IMR-90 (cell line): ENCODE measurements around the gene CDON. TPM values are rescaled to one million over a fixed set of nuclear protein-coding genes. Genes with fewer than 3 reads are reported as not detected.

ENCODE experiments used
- ATAC-seq: fragments of 200-7000 bp; cut with Tn5 transposase; 2 replicates; pipeline ENCODE4 v1.9.1; 2020; ENCODE audit warnings: low read depth, mild to moderate bottlenecking, moderate library complexity
- BruUV-seq: library from RNA; stranded (reverse); fragments of 400-500 nt; replicated peaks from 2 replicates; lab custom pipeline; 2021; lab: Mats Ljungman, UMichigan
- CTCF ChIA-PET: fragments of 300-600 bp; formaldehyde crosslinking; extraction: SDS; loops from one replicate; lab custom pipeline; 2021; ENCODE audit warnings: antibody characterized with exemption; lab: Yijun Ruan, JAX
- POLR2A ChIA-PET: fragments of 300-600 bp; sonication (Branson Sonifier 250); formaldehyde crosslinking; loops from one replicate; lab custom pipeline; 2022; ENCODE audit warnings: antibody characterized with exemption; ENCODE audit not compliant: unreplicated experiment; lab: Charles Lee
- DNase-seq: peaks from one replicate; pipeline ENCODE4 v3.0.0; 2013
- H2AFZ ChIP-seq: replicated peaks from 2 replicates; pipeline ENCODE3; 2013; ENCODE audit warnings: low read length, mild to moderate bottlenecking; ENCODE audit not compliant: poor library complexity
- H2AK5ac ChIP-seq: 2 replicates; pipeline ENCODE4 v1.6.1; 2013; ENCODE audit warnings: low read depth, low read length, inconsistent platforms
- H2AK9ac ChIP-seq: replicated peaks from 2 replicates; pipeline ENCODE3; 2013; ENCODE audit warnings: mild to moderate bottlenecking, low read depth, low read length, moderate library complexity; ENCODE audit not compliant: poor library complexity
- H2BK120ac ChIP-seq: 2 replicates; pipeline ENCODE4 v1.6.1; 2013; ENCODE audit warnings: low read depth, low read length, inconsistent platforms
- H2BK15ac ChIP-seq: 3 replicates; pipeline ENCODE4 v1.6.1; 2013; ENCODE audit warnings: low read depth, low read length, inconsistent platforms
- H2BK20ac ChIP-seq: 2 replicates; pipeline ENCODE4 v1.6.1; 2013; ENCODE audit warnings: low read depth, mild to moderate bottlenecking, inconsistent platforms, low read length, moderate library complexity
- H2BK5ac ChIP-seq: 2 replicates; pipeline ENCODE4 v1.6.1; 2013; ENCODE audit warnings: mild to moderate bottlenecking, low read depth, low read length, inconsistent platforms; ENCODE audit not compliant: poor library complexity, severe bottlenecking
- H3K14ac ChIP-seq: replicated peaks from 2 replicates; pipeline ENCODE4 v1.6.1; 2013; ENCODE audit warnings: low read depth, low read length, inconsistent platforms
- H3K18ac ChIP-seq: 2 replicates; pipeline ENCODE4 v1.6.1; 2013; ENCODE audit warnings: low read depth, low read length, control low read depth
- H3K23ac ChIP-seq: 2 replicates; pipeline ENCODE4 v1.6.1; 2013; ENCODE audit warnings: low read depth, low read length, inconsistent platforms
- H3K27ac ChIP-seq: 2 replicates; pipeline ENCODE4 v1.5.1; 2013; ENCODE audit warnings: mild to moderate bottlenecking, control low read depth, low read length; ENCODE audit not compliant: insufficient read depth
- H3K27me3 ChIP-seq: 2 replicates; pipeline ENCODE4 v1.6.1; 2013; ENCODE audit warnings: low read length; ENCODE audit not compliant: control insufficient read depth, insufficient read depth
- H3K36me3 ChIP-seq: 2 replicates; pipeline ENCODE4 v1.6.1; 2013; ENCODE audit warnings: low read length, mixed read lengths; ENCODE audit not compliant: control insufficient read depth, insufficient read depth
- H3K4ac ChIP-seq: 2 replicates; pipeline ENCODE4 v1.6.1; 2013; ENCODE audit warnings: low read depth, low read length, inconsistent platforms
- H3K4me1 ChIP-seq: 2 replicates; pipeline ENCODE4 v1.6.1; 2013; ENCODE audit warnings: low read length, mixed read lengths; ENCODE audit not compliant: control insufficient read depth, insufficient read depth
- H3K4me2 ChIP-seq: 2 replicates; pipeline ENCODE4 v1.6.1; 2013; ENCODE audit warnings: low read depth, mild to moderate bottlenecking, control low read depth, low read length, moderate library complexity
- H3K4me3 ChIP-seq: 2 replicates; pipeline ENCODE4 v1.5.1; 2013; ENCODE audit warnings: low read depth, mild to moderate bottlenecking, control low read depth, low read length, moderate library complexity; ENCODE audit not compliant: insufficient read depth
- H3K56ac ChIP-seq: 2 replicates; pipeline ENCODE4 v1.6.1; 2013; ENCODE audit warnings: low read length, inconsistent platforms; ENCODE audit not compliant: insufficient read depth; ENCODE audit errors: extremely low read depth
- H3K79me1 ChIP-seq, 2 experiments: 2 replicates each; pipeline ENCODE4 v1.6.1; 2013; ENCODE audit warnings: low read length in 2 of 2, inconsistent platforms in 1 of 2, low read depth in 1 of 2
- H3K9ac ChIP-seq: 2 replicates; pipeline ENCODE4 v1.6.1; 2013; ENCODE audit warnings: low read depth, low read length, control low read depth
- H3K9me1 ChIP-seq: 2 replicates; pipeline ENCODE4 v1.6.1; 2013; ENCODE audit warnings: low read length, inconsistent platforms; ENCODE audit not compliant: insufficient read depth
- H3K9me3 ChIP-seq: 2 replicates; pipeline ENCODE4 v1.6.1; 2013; ENCODE audit warnings: low read length; ENCODE audit not compliant: control insufficient read depth, insufficient read depth
- H4K20me1 ChIP-seq: 2 replicates; pipeline ENCODE4 v1.6.1; 2013; ENCODE audit warnings: low read length, inconsistent platforms; ENCODE audit not compliant: insufficient read depth
- H4K5ac ChIP-seq: 2 replicates; pipeline ENCODE4 v1.6.1; 2013; ENCODE audit warnings: mild to moderate bottlenecking, low read depth, low read length, control low read depth
- H4K8ac ChIP-seq, 2 experiments: 2 replicates each; pipeline ENCODE4 v1.6.1; 2013; ENCODE audit warnings: low read depth in 2 of 2, low read length in 2 of 2, control low read depth in 1 of 2, inconsistent platforms in 1 of 2
- H4K91ac ChIP-seq: 2 replicates; pipeline ENCODE4 v1.6.1; 2013; ENCODE audit warnings: low read depth, low read length, inconsistent platforms; ENCODE audit not compliant: insufficient read depth
- CEBPB ChIP-seq: IDR thresholded peaks from 2 replicates; pipeline ENCODE4 v1.6.1; 2012; ENCODE audit warnings: low read depth, low read length, improper control_type of control experiment
- CHD1 ChIP-seq: IDR thresholded peaks from 2 replicates; pipeline ENCODE4 v1.6.1; 2012; ENCODE audit warnings: low read depth, low read length, improper control_type of control experiment
- FOS ChIP-seq: fragments of 150-350 bp; IDR thresholded peaks from 2 replicates; pipeline ENCODE4 v1.6.1; 2016; ENCODE audit warnings: low read depth, low read length
- MAZ ChIP-seq: IDR thresholded peaks from 2 replicates; pipeline ENCODE4 v1.6.1; 2012; ENCODE audit warnings: low read depth, mild to moderate bottlenecking, low read length, improper control_type of control experiment, moderate library complexity, borderline replicate concordance
- NFE2L2 ChIP-seq: fragments of 150-350 bp; IDR thresholded peaks from 2 replicates; pipeline ENCODE4 v1.6.1; 2016; ENCODE audit warnings: low read depth, mild to moderate bottlenecking, low read length
- dilution Hi-C: fragments of 300-500 bp; cut with HindIII; formaldehyde crosslinking; loops from one replicate; pipeline ENCODE4 v1.14.3; 2018; ENCODE audit warnings: low sequenced_read_pairs; ENCODE audit not compliant: unreplicated experiment
- in situ Hi-C: fragments of 300-500 bp; cut with MboI; formaldehyde crosslinking; loops from 3 replicates; pipeline ENCODE4 v1.14.3; 2019; ENCODE audit warnings: low sequenced_read_pairs, inconsistent platforms, mixed read lengths
- intact Hi-C: fragments of 100-400 bp; cut with micrococcal nuclease; formaldehyde crosslinking; loops from 2 replicates; pipeline ENCODE4 v1.10.0; 2022
- polyA plus RNA-seq, 3 experiments: library from polyadenylated mRNA; depleted of rRNA; stranded (reverse); fragments of >200 nt; gene quantifications; 2 replicates each; pipeline ENCODE4 v1.2.3, GENCODE V29; 2012; ENCODE audit warnings: low replicate concordance in 1 of 3
- total RNA-seq: library from RNA; depleted of rRNA; stranded (reverse); fragments of >200 nt; gene quantifications from 2 replicates; pipeline ENCODE4 v1.2.3, GENCODE V29; 2012
- TF ChIP-seq, protein P1 (sequence below): fragments of 150-350 bp; IDR thresholded peaks from 2 replicates; pipeline ENCODE4 v1.6.1; 2016; ENCODE audit warnings: low read depth, mild to moderate bottlenecking, low read length, moderate library complexity, borderline replicate concordance
- TF ChIP-seq, protein P2 (sequence below): fragments of 150-350 bp; IDR thresholded peaks from 2 replicates; pipeline ENCODE4 v1.6.1; 2017; ENCODE audit warnings: mild to moderate bottlenecking, antibody characterized with exemption, low read length, low read depth

CDON gene
- total and polyA plus RNA-seq, 2 of the 4 experiments (the other 2 are of a cell fraction), result 1.2 to 3.8 TPM

DNA sequence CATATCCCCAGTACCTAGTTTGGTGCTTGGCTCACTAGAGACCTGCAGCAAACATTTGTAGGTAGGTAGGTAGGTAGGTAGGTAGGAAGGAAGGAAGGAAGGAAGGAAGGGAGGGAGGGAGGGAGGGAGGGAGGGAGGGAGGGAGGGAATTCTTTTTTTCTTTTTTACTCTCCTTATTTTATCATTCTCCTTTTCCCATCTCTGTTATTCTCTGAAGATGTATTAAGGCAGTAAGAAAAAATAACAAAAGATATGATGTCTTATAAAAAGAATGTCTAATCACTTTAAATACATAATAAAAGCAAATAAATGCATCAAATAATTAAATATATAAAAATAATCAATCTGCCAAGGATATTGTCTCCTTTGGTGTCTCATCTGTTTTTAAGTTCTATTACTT lies 88.4 kb downstream of the CDON start:
- Histone ChIP-seq H4K8ac (no peak overlapping the region), H2BK15ac (no peak overlapping the region), H2BK20ac (no peak overlapping the region), H4K91ac (no peak overlapping the region), H3K9ac (no peak overlapping the region), H2BK5ac (no peak overlapping the region), H3K9me3 (no peaks in the 10 kb centered on the region), H3K9me1 (no peaks in the 10 kb centered on the region), H3K4me3 (no peak overlapping the region), H3K36me3 (no peaks in the 10 kb centered on the region), H3K14ac (no peak overlapping the region), H3K79me1 (no peaks in the 10 kb centered on the region), H3K56ac (no peak overlapping the region), H2AK5ac (no peak overlapping the region), H4K20me1 (no peaks in the 10 kb centered on the region), H3K4ac (no peak overlapping the region), H3K18ac (no peak overlapping the region), H2AFZ (no peak overlapping the region), H3K4me1 (no peaks in the 10 kb centered on the region), H3K4me2 (no peak overlapping the region), H2BK120ac (no peak overlapping the region), H3K27ac (no peak overlapping the region), H2AK9ac (no peak overlapping the region), H3K23ac (no peak overlapping the region), H3K27me3 (peaks cover 3% of the 10 kb centered on the region; the same call in 1 of the 2 replicates), H4K5ac (no peak overlapping the region)
- intact Hi-C loops (no loop called here), dilution Hi-C loops (no loop called here), in situ Hi-C loops (no loop called here)
- ATAC-seq (no peak), DNase-seq (no peak)
- TF ChIP-seq MAZ (no peak), NFE2L2 (no peak), CEBPB (no peak), FOS (no peak), CHD1 (no peak)
- TF ChIP-seq, protein P1, sequence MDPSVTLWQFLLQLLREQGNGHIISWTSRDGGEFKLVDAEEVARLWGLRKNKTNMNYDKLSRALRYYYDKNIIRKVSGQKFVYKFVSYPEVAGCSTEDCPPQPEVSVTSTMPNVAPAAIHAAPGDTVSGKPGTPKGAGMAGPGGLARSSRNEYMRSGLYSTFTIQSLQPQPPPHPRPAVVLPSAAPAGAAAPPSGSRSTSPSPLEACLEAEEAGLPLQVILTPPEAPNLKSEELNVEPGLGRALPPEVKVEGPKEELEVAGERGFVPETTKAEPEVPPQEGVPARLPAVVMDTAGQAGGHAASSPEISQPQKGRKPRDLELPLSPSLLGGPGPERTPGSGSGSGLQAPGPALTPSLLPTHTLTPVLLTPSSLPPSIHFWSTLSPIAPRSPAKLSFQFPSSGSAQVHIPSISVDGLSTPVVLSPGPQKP, result no peak
- TF ChIP-seq, protein P2, sequence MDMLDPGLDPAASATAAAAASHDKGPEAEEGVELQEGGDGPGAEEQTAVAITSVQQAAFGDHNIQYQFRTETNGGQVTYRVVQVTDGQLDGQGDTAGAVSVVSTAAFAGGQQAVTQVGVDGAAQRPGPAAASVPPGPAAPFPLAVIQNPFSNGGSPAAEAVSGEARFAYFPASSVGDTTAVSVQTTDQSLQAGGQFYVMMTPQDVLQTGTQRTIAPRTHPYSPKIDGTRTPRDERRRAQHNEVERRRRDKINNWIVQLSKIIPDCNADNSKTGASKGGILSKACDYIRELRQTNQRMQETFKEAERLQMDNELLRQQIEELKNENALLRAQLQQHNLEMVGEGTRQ, result no peak
- ChIA-PET POLR2A (no interaction called here), CTCF (no interaction called here)
- BruUV-seq, result no TSS peak
